Testis (tissue), 2 donors: ENCODE measurements around the gene PCDH11Y.
"Not testable (repeated sequence)": the region's sequence is repeated elsewhere in the genome, so short reads cannot be mapped to it uniquely, and the experiment has no call there.

Source experiments
- CTCF ChIP-seq, 3 experiments: fragments of 450-650 bp in 2 of 3; fragments of 200-600 bp in 1 of 3; sonication (generic) in 1 of 3; IDR thresholded peaks; one replicate each; pipeline ENCODE4 v1.5.1; 2016 to 2019; ENCODE audit warnings: antibody characterized with exemption in 3 of 3, mild to moderate bottlenecking in 2 of 3, moderate library complexity in 1 of 3
- POLR2A ChIP-seq: fragments of 450-650 bp; IDR thresholded peaks from one replicate; pipeline ENCODE4 v1.6.1; 2017; ENCODE audit warnings: antibody characterized with exemption, mild to moderate bottlenecking, moderate library complexity

- not testable (repeated sequence) for TF ChIP-seq POLR2A; CTCF (IDR thresholded peaks at IDR 0.05)
Measured at GRCh38 chrY:5638589-5638988, 638.5 kb downstream of the PCDH11Y start.
